Measurements from ENCODE around the gene CPHXL. TPM values are rescaled to one million over a fixed set of nuclear protein-coding genes. Genes with fewer than 3 reads are reported as not detected.

Gene CPHXL
- total RNA-seq, 4 donors from 2014 or later = not detected

DNA sequence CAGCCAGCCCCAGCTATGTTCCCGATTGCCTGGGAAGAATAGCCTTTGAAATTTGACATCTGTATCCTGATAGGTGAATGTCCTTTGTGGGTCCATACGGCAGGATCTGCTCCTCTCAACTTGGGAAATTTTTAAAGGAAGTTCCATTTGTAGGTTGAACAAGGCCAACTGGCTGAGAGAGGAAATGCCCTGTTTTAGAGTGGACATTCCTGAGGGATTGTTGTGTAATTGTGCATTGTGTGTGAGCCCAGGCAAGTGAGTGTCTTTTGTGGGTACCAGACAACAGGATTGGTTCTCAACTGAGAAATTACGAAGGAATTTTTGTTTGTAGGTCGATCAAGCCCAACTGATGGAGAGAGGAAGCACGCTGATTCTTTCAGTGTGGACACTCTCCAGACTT is 46.9 kb downstream of the CPHXL start:
- DNase-seq (ENCODE audit: low spot score) (no peak), ATAC-seq (ENCODE audit: low FRiP score) (no peak)
- TF ChIP-seq, protein P1, sequence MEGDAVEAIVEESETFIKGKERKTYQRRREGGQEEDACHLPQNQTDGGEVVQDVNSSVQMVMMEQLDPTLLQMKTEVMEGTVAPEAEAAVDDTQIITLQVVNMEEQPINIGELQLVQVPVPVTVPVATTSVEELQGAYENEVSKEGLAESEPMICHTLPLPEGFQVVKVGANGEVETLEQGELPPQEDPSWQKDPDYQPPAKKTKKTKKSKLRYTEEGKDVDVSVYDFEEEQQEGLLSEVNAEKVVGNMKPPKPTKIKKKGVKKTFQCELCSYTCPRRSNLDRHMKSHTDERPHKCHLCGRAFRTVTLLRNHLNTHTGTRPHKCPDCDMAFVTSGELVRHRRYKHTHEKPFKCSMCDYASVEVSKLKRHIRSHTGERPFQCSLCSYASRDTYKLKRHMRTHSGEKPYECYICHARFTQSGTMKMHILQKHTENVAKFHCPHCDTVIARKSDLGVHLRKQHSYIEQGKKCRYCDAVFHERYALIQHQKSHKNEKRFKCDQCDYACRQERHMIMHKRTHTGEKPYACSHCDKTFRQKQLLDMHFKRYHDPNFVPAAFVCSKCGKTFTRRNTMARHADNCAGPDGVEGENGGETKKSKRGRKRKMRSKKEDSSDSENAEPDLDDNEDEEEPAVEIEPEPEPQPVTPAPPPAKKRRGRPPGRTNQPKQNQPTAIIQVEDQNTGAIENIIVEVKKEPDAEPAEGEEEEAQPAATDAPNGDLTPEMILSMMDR (IDR thresholded peaks at IDR 0.05) = no peak

- ATAC-seq (ENCODE audit: low FRiP score) (no peak), DNase-seq (ENCODE audit: low spot score) (no peak)
- TF ChIP-seq, protein P1 (IDR thresholded peaks at IDR 0.05) = no peak
Measured at GRCh38 chr16:75676909-75677308, 49.4 kb downstream of the CPHXL start, which contains the start of gene CPHXL2. Gene CPHXL2 (minus strand): TSS chr16:75677009. CDS start chr16:75676999, 10 bp downstream.

DNA sequence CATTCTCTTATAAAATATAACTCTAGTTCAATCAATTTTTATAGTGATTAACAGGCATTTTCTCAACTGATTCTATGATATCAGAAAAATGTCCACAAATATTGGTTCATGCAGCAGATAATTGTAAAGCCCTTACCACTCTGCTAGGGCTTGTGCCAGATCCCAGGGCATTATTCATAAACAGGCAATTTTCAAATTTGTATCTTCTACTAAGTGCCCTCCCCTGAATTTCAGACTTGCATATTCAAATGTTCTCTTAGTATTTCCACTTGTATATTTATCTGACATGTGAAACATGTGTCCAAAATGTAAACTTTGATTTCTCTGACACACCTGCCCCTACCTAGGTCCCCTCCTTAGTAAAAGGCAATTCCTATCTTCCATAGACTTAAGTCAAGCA is 58.8 kb downstream of the CPHXL start:
- TF ChIP-seq, protein P1 (IDR thresholded peaks at IDR 0.05) = no peak
- ATAC-seq (ENCODE audit: low FRiP score) (no peak), DNase-seq (ENCODE audit: low spot score) (no peak)

Small RNA genes lying within 50 kb of the gene (small RNA-seq; reads per million reads assigned to genes)
- gene RN7SL520P = not detected

Other genes with a start within 250 kb of the CPHXL start
- under 1 TPM in 3 of 4 donors, not detected in 1; 0.06 to 0.36 (median 0.09) TPM for gene CHST6, start 231.0 kb downstream of the CPHXL start, total RNA-seq
- under 1 TPM in 1 of 4 donors, not detected in 3; 0.09 TPM for gene CHST5, start 190.4 kb downstream of the CPHXL start, total RNA-seq
- gene TMEM231, start 170.2 kb downstream of the CPHXL start, total RNA-seq = 1 to 10 TPM; 3.9 to 9.2 (median 7.0) TPM
- gene GABARAPL2, start 160.1 kb downstream of the CPHXL start, total RNA-seq = 100 to 1,000 TPM in 1 of 4 donors, 10 to 100 TPM in 3; 76.9 to 119 (median 89.2) TPM
- 10 to 100 TPM; 32.5 to 57.7 (median 51.3) TPM for gene ADAT1, start 103.2 kb downstream of the CPHXL start, total RNA-seq
- 100 to 1,000 TPM; 101 to 143 (median 127) TPM for gene KARS1, start 78.8 kb downstream of the CPHXL start, total RNA-seq
- gene TERF2IP, start 78.7 kb downstream of the CPHXL start, total RNA-seq = 10 to 100 TPM; 48.2 to 77.2 (median 52.7) TPM
- gene CPHXL2, start 49.5 kb downstream of the CPHXL start, total RNA-seq = not detected
- gene DUXB, start 25.0 kb downstream of the CPHXL start, total RNA-seq = not detected